Measurements from ENCODE around the gene APBB2.
"Not testable (repeated sequence)": the region's sequence is repeated elsewhere in the genome, so short reads cannot be mapped to it uniquely, and the experiment has no call there.

APBB2 gene

GRCh38 chr4:41067369-41067768 is 147.0 kb downstream of the APBB2 start:
- no peak overlapping the region for H3K4me3 ChIP-seq
- H3K36me3 ChIP-seq (ENCODE audit: insufficient read depth, low read length), result no peaks in the 10 kb centered on the region
- H3K9ac ChIP-seq (ENCODE audit: insufficient read length), result no peak overlapping the region
- H3K27ac ChIP-seq, result no peak overlapping the region
- DNase-seq (ENCODE audit: low read depth, low spot score), result no peak
- TF ChIP-seq EZH2 (IDR thresholded peaks at IDR 0.05) (no peak), FOXP2 (optimal IDR thresholded peaks at IDR 0.05; ENCODE audit: control extremely low read depth, extremely low read length, insufficient read depth) (no peak), POLR2AphosphoS5 (IDR thresholded peaks at IDR 0.05; ENCODE audit: borderline replicate concordance, low read depth, low read length) (no peak)
- H3K9me3 ChIP-seq (ENCODE audit: low read depth, low read length), result no peaks in the 10 kb centered on the region

DNA sequence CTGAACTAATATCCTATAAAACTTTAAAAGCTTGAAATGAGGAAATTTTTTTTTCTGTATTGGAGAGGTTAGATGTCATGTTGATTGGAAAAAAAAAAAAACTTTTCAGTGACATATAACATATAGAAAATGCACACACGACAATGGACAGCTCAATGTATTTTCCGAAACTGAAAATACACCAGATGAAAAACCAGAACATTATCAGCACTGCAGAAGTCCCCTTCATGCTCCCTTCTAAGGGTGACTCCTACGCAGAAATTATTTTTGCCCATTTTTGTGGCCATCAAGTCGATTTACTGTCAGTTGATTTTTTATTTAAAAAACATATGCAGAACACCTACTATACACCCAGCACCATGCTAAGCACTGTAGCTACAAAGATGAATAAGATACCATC is 148.3 kb downstream of the APBB2 start:
- no peak overlapping the region for H3K4me3 ChIP-seq
- no peaks in the 10 kb centered on the region for H3K9me3 ChIP-seq (ENCODE audit: low read depth, low read length)
- TF ChIP-seq FOXP2 (optimal IDR thresholded peaks at IDR 0.05; ENCODE audit: control extremely low read depth, extremely low read length, insufficient read depth) (no peak), EZH2 (IDR thresholded peaks at IDR 0.05) (no peak), POLR2AphosphoS5 (IDR thresholded peaks at IDR 0.05; ENCODE audit: borderline replicate concordance, low read depth, low read length) (no peak)
- H3K9ac ChIP-seq (ENCODE audit: insufficient read length), result no peak overlapping the region
- H3K36me3 ChIP-seq (ENCODE audit: insufficient read depth, low read length), result no peaks in the 10 kb centered on the region
- no peak for DNase-seq (ENCODE audit: low read depth, low spot score)
- no peak overlapping the region for H3K27ac ChIP-seq

DNA sequence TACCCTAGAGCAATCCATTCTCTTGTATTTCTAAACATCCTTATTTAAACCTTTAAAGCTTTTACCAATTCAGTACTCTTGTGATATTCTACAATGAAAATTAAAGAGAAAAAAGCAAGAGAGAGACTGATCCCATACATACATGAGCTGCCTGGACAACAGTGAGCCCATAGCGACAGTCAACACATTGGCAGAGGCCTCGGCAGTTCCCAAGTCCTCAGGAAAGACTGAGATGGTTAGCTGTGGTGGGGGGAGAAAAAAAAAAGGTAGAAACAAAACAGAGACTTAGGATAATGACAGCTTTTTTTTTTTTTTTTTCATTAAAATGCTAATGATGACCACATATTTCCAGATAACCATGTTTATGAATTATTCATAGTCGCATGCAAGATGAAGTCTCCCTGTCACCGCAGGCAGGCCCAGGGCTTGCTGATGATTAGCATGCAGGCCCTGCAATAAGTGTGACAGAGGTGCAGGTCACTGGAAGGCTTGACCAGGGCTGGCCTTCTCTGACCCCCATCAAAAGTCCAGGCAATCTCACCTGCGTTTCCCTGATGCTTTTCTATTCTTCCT is 148.8 kb downstream of the APBB2 start:
- no peak for DNase-seq (ENCODE audit: low read depth, low spot score)
- no peaks in the 10 kb centered on the region for H3K9me3 ChIP-seq (ENCODE audit: low read depth, low read length)
- no peaks in the 10 kb centered on the region for H3K36me3 ChIP-seq (ENCODE audit: insufficient read depth, low read length)
- TF ChIP-seq FOXP2 (optimal IDR thresholded peaks at IDR 0.05; ENCODE audit: control extremely low read depth, extremely low read length, insufficient read depth) (no peak), EZH2 (IDR thresholded peaks at IDR 0.05) (no peak), POLR2AphosphoS5 (IDR thresholded peaks at IDR 0.05; ENCODE audit: borderline replicate concordance, low read depth, low read length) (no peak)
- no peak overlapping the region for H3K4me3 ChIP-seq
- H3K27ac ChIP-seq, result no peak overlapping the region
- H3K9ac ChIP-seq (ENCODE audit: insufficient read length), result no peak overlapping the region

- no peaks in the 10 kb centered on the region for H3K9me3 ChIP-seq (ENCODE audit: low read depth, low read length)
- no peak overlapping the region for H3K4me3 ChIP-seq
- H3K27ac ChIP-seq, result no peak overlapping the region
- no peak overlapping the region for H3K9ac ChIP-seq (ENCODE audit: insufficient read length)
- no peaks in the 10 kb centered on the region for H3K36me3 ChIP-seq (ENCODE audit: insufficient read depth, low read length)
- DNase-seq (ENCODE audit: low read depth, low spot score), result no peak
- no peak for TF ChIP-seq FOXP2 (optimal IDR thresholded peaks at IDR 0.05; ENCODE audit: control extremely low read depth, extremely low read length, insufficient read depth)
- no peak for TF ChIP-seq EZH2 (IDR thresholded peaks at IDR 0.05)
- TF ChIP-seq POLR2AphosphoS5 (IDR thresholded peaks at IDR 0.05; ENCODE audit: borderline replicate concordance, low read depth, low read length), result no peak
These were observed 149.4 kb downstream of the APBB2 start for GRCh38 chr4:41064953-41065352.

DNA sequence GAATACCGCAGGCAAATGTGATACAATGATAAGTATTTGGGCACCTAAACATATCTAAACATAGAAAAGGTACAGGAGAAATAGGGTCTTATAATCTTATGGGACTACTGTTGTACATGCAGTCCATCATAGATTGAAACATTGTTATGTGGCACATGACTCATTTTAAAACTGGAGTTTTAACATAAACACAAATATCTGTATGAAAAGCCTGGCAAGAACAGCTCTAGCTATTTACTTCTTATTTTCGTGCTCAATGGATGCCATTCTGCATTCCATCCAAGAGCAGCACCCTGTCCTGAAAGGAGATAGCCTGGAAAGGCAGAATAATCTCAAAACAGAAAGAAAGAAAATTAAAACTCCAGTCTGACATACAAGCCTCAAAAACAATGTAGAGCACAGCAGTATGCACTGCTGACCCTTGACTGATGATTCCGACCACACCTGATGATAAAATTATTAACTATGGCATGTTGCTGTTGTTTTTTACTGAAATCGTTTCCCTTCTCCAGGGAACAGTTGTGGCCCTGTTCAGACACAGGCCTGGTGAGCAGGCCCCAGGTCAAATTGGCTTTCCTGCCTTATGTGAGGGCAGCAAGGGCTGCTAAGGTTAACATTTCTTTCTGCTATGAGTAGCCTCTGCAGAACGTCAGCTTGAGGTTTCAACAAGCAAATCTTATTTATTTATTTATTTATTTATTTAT is 152.7 kb downstream of the APBB2 start:
- Histone ChIP-seq H3K9me3 (ENCODE audit: low read depth, low read length) (no peaks in the 10 kb centered on the region), H3K36me3 (ENCODE audit: insufficient read depth, low read length) (no peaks in the 10 kb centered on the region), H3K27ac (no peak overlapping the region), H3K4me3 (no peak overlapping the region), H3K9ac (ENCODE audit: insufficient read length) (no peak overlapping the region)
- TF ChIP-seq FOXP2 (optimal IDR thresholded peaks at IDR 0.05; ENCODE audit: control extremely low read depth, extremely low read length, insufficient read depth), result no peak
- TF ChIP-seq POLR2AphosphoS5 (IDR thresholded peaks at IDR 0.05; ENCODE audit: borderline replicate concordance, low read depth, low read length), result no peak
- no peak for TF ChIP-seq EZH2 (IDR thresholded peaks at IDR 0.05)
- no peak for DNase-seq (ENCODE audit: low read depth, low spot score)

GRCh38 chr4:41060352-41061334 is 153.7 kb downstream of the APBB2 start:
- TF ChIP-seq FOXP2 (optimal IDR thresholded peaks at IDR 0.05; ENCODE audit: control extremely low read depth, extremely low read length, insufficient read depth), result no peak
- TF ChIP-seq POLR2AphosphoS5 (IDR thresholded peaks at IDR 0.05; ENCODE audit: borderline replicate concordance, low read depth, low read length), result no peak
- TF ChIP-seq EZH2 (IDR thresholded peaks at IDR 0.05), result no peak
- Histone ChIP-seq H3K27ac (no peak overlapping the region), H3K9ac (ENCODE audit: insufficient read length) (no peak overlapping the region), H3K9me3 (ENCODE audit: low read depth, low read length) (no peaks in the 10 kb centered on the region), H3K36me3 (ENCODE audit: insufficient read depth, low read length) (no peaks in the 10 kb centered on the region), H3K4me3 (no peak overlapping the region)
- no peak for DNase-seq (ENCODE audit: low read depth, low spot score)

GRCh38 chr4:41059411-41059810 is 154.9 kb downstream of the APBB2 start:
- DNase-seq (ENCODE audit: low read depth, low spot score); H3K27ac ChIP-seq: not testable (repeated sequence)

DNA sequence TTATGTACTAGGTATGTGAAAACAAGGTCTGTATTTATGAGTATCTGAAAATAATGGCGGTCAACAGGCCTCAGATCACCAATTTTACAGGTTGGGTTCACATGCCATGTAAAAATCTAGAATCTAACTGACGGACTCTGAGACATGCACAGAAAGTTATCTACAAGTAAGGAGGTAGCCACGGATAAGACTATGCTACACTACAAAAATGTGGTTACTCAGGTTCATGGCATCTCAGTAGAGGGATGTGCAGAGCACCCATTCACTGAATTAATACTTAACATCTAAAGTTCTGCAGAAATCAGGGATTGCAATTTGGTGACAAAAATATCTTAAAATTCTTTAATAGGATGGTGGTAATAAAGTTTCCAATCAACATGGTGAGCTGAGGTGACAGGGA is 155.9 kb downstream of the APBB2 start:
- Histone ChIP-seq H3K27ac (no peak overlapping the region), H3K9ac (ENCODE audit: insufficient read length) (no peak overlapping the region), H3K36me3 (ENCODE audit: insufficient read depth, low read length) (no peaks in the 10 kb centered on the region), H3K9me3 (ENCODE audit: low read depth, low read length) (no peaks in the 10 kb centered on the region), H3K4me3 (no peak overlapping the region)
- DNase-seq (ENCODE audit: low read depth, low spot score), result no peak
- TF ChIP-seq FOXP2 (optimal IDR thresholded peaks at IDR 0.05; ENCODE audit: control extremely low read depth, extremely low read length, insufficient read depth), result no peak
- TF ChIP-seq POLR2AphosphoS5 (IDR thresholded peaks at IDR 0.05; ENCODE audit: borderline replicate concordance, low read depth, low read length), result no peak
- TF ChIP-seq EZH2 (IDR thresholded peaks at IDR 0.05), result no peak

More at GRCh38 chr4:41059411-41059810, 154.9 kb downstream of the APBB2 start:
- H3K4me3 ChIP-seq; H3K9ac ChIP-seq (ENCODE audit: insufficient read length); H3K36me3 ChIP-seq (ENCODE audit: insufficient read depth, low read length); H3K9me3 ChIP-seq (ENCODE audit: low read depth, low read length): not testable (repeated sequence)
